ENCODE results near the gene ZNF189. TPM values are rescaled to one million over a fixed set of nuclear protein-coding genes. Genes with fewer than 3 reads are reported as not detected.

Gene ZNF189
- total and polyA plus RNA-seq, 2 of the 4 experiments (the other 2 are of a cell fraction): 5.9 to 19.9 TPM

DNA sequence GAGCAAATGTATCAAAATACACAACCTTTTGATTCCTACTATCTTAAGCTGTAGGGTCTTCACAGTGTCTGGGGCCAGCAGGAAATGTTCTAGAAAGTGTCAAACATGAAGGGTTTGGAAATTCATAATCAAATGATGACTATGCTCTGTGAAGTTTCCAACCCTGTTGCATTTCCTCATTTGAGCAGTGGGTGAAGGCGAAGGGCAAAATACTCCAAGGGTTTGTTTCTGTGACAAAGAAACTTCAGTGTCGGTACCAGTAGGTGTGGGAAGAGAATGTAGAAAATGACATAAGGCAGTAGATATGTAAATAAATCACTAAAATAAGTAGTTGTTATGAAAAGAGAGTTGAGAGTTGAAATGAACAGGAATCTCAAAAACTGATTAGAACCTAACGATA, 36.3 kb downstream of the ZNF189 start:
- no peaks in the 10 kb centered on the region for H4K20me1 ChIP-seq (ENCODE audit: insufficient read depth, low read length)
- H4K5ac ChIP-seq (ENCODE audit: low read depth, low read length): no peak overlapping the region
- no CpG with 5 or more reads among the region's 3 CpGs for WGBS, 2 experiments (ENCODE audit: extremely low coverage in 2 of 2, insufficient read length in 1 of 2)
- no peak overlapping the region for H2AK5ac ChIP-seq (ENCODE audit: low read depth, low read length)
- no peak for ATAC-seq (ENCODE audit: low read depth)
- no peak overlapping the region for H3K23ac ChIP-seq (ENCODE audit: low read depth, low read length)
- DNase-seq: no peak
- no peak overlapping the region for H3K9ac ChIP-seq (ENCODE audit: low read depth, low read length)
- in situ Hi-C loops (cut with MboI; ENCODE audit: low sequenced_read_pairs): no loop called here
- no peaks in the 10 kb centered on the region for H3K4me1 ChIP-seq (ENCODE audit: control insufficient read depth, insufficient read depth, low read length)
- no peak overlapping the region for H4K8ac ChIP-seq (ENCODE audit: low read depth in 2 of 2, low read length in 2 of 2)
- H2AFZ ChIP-seq (replicated peaks; ENCODE audit: low read length, poor library complexity): no peak overlapping the region
- no peak overlapping the region for H2BK20ac ChIP-seq (ENCODE audit: low read depth, low read length)
- no peaks in the 10 kb centered on the region for H3K9me1 ChIP-seq (ENCODE audit: insufficient read depth, low read length)
- H2BK15ac ChIP-seq (ENCODE audit: low read depth, low read length): no peak overlapping the region
- H4K91ac ChIP-seq (ENCODE audit: insufficient read depth, low read depth, low read length): no peak overlapping the region
- H3K27ac ChIP-seq (ENCODE audit: insufficient read depth, low read length): no peak overlapping the region
- H2BK120ac ChIP-seq (ENCODE audit: low read depth, low read length): no peak overlapping the region
- H3K14ac ChIP-seq (replicated peaks; ENCODE audit: low read depth, low read length): no peak overlapping the region
- intact Hi-C loops (cut with micrococcal nuclease): no loop called here
- dilution Hi-C loops (cut with HindIII; ENCODE audit: low sequenced_read_pairs, unreplicated experiment): no loop called here
- no peak overlapping the region for H2AK9ac ChIP-seq (replicated peaks; ENCODE audit: low read depth, low read length, poor library complexity)
- no peak overlapping the region for H3K4me2 ChIP-seq (ENCODE audit: low read depth, low read length)
- ChIA-PET POLR2A (ENCODE audit: unreplicated experiment) (no interaction called here), CTCF (interaction anchor here (1.4 kb wide), 1 partner anchor 24 kb away, joined by 3 read pairs; no protein-coding TSS in a partner anchor)
- no peak overlapping the region for H3K4ac ChIP-seq (ENCODE audit: low read depth, low read length)
- no peaks in the 10 kb centered on the region for H3K79me1 ChIP-seq (ENCODE audit: low read depth in 1 of 2, low read length in 2 of 2)
- no peak overlapping the region for H3K56ac ChIP-seq (ENCODE audit: extremely low read depth, insufficient read depth, low read length)
- H2BK5ac ChIP-seq (ENCODE audit: low read depth, low read length, poor library complexity, severe bottlenecking): no peak overlapping the region
- BruUV-seq (replicated peaks): no TSS peak
- H3K9me3 ChIP-seq (ENCODE audit: control insufficient read depth, insufficient read depth, low read length): no peaks in the 10 kb centered on the region
- H3K36me3 ChIP-seq (ENCODE audit: control insufficient read depth, insufficient read depth, low read length): no peaks in the 10 kb centered on the region
- H3K27me3 ChIP-seq (ENCODE audit: control insufficient read depth, insufficient read depth, low read length): peaks cover 2% of the 10 kb centered on the region
- TF ChIP-seq POLR2A (IDR thresholded peaks at IDR 0.05; ENCODE audit: low read depth, low read length) (no peak), MAFK (IDR thresholded peaks at IDR 0.05; ENCODE audit: low read depth, low read length) (no peak)
- TF ChIP-seq, protein P1, sequence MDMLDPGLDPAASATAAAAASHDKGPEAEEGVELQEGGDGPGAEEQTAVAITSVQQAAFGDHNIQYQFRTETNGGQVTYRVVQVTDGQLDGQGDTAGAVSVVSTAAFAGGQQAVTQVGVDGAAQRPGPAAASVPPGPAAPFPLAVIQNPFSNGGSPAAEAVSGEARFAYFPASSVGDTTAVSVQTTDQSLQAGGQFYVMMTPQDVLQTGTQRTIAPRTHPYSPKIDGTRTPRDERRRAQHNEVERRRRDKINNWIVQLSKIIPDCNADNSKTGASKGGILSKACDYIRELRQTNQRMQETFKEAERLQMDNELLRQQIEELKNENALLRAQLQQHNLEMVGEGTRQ (IDR thresholded peaks at IDR 0.05; ENCODE audit: low read depth, low read length): no peak
- TF ChIP-seq, protein P2, sequence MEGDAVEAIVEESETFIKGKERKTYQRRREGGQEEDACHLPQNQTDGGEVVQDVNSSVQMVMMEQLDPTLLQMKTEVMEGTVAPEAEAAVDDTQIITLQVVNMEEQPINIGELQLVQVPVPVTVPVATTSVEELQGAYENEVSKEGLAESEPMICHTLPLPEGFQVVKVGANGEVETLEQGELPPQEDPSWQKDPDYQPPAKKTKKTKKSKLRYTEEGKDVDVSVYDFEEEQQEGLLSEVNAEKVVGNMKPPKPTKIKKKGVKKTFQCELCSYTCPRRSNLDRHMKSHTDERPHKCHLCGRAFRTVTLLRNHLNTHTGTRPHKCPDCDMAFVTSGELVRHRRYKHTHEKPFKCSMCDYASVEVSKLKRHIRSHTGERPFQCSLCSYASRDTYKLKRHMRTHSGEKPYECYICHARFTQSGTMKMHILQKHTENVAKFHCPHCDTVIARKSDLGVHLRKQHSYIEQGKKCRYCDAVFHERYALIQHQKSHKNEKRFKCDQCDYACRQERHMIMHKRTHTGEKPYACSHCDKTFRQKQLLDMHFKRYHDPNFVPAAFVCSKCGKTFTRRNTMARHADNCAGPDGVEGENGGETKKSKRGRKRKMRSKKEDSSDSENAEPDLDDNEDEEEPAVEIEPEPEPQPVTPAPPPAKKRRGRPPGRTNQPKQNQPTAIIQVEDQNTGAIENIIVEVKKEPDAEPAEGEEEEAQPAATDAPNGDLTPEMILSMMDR (conservative IDR thresholded peaks at IDR 0.05; ENCODE audit: low read depth, low read length): no peak
- no peak overlapping the region for H3K18ac ChIP-seq (ENCODE audit: low read depth, low read length)
- no peak overlapping the region for H3K4me3 ChIP-seq (ENCODE audit: insufficient read depth, low read depth, low read length)

Measured in IMR-90 (cell line).